Right ventricle myocardium inferior (tissue), 1 donor: Measurements from ENCODE around the gene FYCO1. TPM values are rescaled to one million over a fixed set of nuclear protein-coding genes. Genes with fewer than 3 reads are reported as not detected.

Experiments
- ATAC-seq: fragments of 200-7000 bp; cut with Tn5 transposase; one replicate; pipeline ENCODE4 v1.9.1; 2020; ENCODE audit warnings: mild to moderate bottlenecking, moderate library complexity
- DNase-seq: peaks from one replicate; pipeline ENCODE4 v3.0.0; 2021; ENCODE audit errors: missing footprints
- intact Hi-C: fragments of 100-400 bp; cut with DNase I; formaldehyde crosslinking; loops from one replicate; pipeline ENCODE4 v1.11.0; 2022
- total RNA-seq: library from RNA; stranded (reverse); fragmentation: NEBNext Ultra II Directional; extraction: Animal tissue kit (Norgen Biotek cat#: 25700); gene quantifications from one replicate; pipeline ENCODE4 v1.2.1, GENCODE V29; 2021
- donor health status: DM: no; HTN: yes; CAD: no; lungs with severe emphysema.

FYCO1 gene
- total RNA-seq, 1 donor from 2014 or later, result 107 TPM

- intact Hi-C loops, result no loop called here
- DNase-seq (no peak), ATAC-seq (no peak)
Observed at GRCh38 chr3:45950686-45951600, 44.7 kb downstream of the FYCO1 start.

GRCh38 chr3:45950131-45950530, 45.5 kb downstream of the FYCO1 start:
- DNase-seq, result no peak
- no peak for ATAC-seq

DNA sequence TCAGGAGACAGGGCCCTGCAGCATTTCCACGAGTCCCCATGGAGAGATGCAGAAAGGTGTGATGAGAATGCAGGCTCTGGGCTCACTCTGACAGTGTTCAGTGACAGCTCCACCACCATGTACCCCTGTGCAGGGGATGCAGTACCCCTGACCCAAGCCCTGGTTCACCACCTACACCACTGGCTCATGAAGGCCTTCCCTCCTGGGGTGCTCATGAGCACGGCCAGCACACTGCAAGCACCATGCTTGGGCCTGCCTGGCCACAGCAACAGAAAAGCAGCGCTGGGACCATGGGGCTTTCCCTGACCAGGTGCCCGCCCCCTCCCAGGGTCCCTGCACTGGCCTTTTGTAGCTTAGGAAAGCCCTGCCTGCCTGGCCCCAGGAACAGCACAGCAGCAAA, 46.2 kb downstream of the FYCO1 start:
- no peak for ATAC-seq
- DNase-seq, result no peak
- intact Hi-C loops, result no loop called here

More at GRCh38 chr3:45950131-45950530, 45.5 kb downstream of the FYCO1 start:
- intact Hi-C loops, result no loop called here

- no peak for DNase-seq
- intact Hi-C loops, result no loop called here
- ATAC-seq, result no peak
Observed at GRCh38 chr3:45948881-45949280, 46.7 kb downstream of the FYCO1 start.

DNA sequence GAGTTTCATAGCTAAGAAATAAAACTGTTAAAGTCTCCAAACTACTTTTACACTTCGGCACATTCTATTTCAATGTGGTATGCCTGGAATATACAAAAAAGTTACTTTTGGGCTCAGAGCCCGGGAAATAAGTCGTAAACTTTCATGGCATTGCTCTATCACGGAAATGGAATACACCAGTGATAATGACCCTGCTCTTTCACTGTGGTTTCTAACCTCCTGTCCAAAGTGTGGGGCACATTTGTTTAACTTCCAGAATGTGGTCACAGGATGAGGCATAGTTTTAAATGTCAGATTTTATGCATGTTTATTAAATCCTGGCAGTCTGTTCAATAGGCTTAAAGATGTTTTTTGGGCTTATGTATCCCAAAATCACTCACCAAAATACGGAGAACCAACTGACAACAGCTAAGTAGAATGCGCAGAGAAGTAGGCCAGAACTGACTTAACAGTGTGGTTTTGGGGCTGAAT, 47.3 kb downstream of the FYCO1 start:
- DNase-seq (no peak), ATAC-seq (no peak)
- intact Hi-C loops, result no loop called here

DNA sequence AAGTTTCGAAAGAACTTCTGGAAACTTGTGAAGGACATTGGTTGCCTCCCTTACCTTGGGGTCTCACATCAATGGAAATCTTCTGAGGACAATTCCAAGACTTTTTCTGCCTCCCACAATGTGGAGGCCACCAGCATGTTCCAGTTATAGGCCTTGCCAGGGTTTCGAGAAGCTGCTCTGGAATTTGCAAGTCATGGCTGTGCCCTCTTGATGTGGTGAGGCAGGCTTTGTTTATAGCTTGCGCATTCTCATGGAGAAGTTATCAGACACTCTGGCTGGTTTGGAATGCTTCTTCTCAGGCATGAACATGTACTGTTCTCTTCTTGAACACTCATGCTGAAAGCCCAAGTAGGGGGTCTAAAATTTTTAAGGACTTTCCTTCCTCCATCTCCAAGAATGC, 48.3 kb downstream of the FYCO1 start:
- DNase-seq (no peak), ATAC-seq (no peak)
- intact Hi-C loops, result no loop called here

GRCh38 chr3:45946875-45947274, 48.7 kb downstream of the FYCO1 start:
- no peak for DNase-seq
- ATAC-seq, result no peak
- intact Hi-C loops, result no loop called here

- no peak for DNase-seq
- ATAC-seq, result no peak
- intact Hi-C loops, result no loop called here
Observed at GRCh38 chr3:45946307-45946706, 49.3 kb downstream of the FYCO1 start.

- ATAC-seq, result no peak
- DNase-seq, result no peak
- intact Hi-C loops, result loop anchor here (5.0 kb wide), 1 partner anchor 42 kb away; no protein-coding TSS in a partner anchor
Observed at GRCh38 chr3:45944830-45945620, 50.6 kb downstream of the FYCO1 start.

- DNase-seq (no peak), ATAC-seq (no peak)
- intact Hi-C loops, result loop anchor here (5.0 kb wide), 1 partner anchor 44 kb away; no protein-coding TSS in a partner anchor
Observed at GRCh38 chr3:45943207-45943846, 52.3 kb downstream of the FYCO1 start, which contains the start of gene CXCR6. Gene CXCR6 (plus strand): TSS chr3:45943464. CDS start chr3:45946482, 3,018 bp downstream.

- DNase-seq (no peak), ATAC-seq (no peak)
- intact Hi-C loops, result loop anchor here (5.0 kb wide), 1 partner anchor 45 kb away; no protein-coding TSS in a partner anchor
Observed at GRCh38 chr3:45942051-45942825, 53.4 kb downstream of the FYCO1 start.

DNA sequence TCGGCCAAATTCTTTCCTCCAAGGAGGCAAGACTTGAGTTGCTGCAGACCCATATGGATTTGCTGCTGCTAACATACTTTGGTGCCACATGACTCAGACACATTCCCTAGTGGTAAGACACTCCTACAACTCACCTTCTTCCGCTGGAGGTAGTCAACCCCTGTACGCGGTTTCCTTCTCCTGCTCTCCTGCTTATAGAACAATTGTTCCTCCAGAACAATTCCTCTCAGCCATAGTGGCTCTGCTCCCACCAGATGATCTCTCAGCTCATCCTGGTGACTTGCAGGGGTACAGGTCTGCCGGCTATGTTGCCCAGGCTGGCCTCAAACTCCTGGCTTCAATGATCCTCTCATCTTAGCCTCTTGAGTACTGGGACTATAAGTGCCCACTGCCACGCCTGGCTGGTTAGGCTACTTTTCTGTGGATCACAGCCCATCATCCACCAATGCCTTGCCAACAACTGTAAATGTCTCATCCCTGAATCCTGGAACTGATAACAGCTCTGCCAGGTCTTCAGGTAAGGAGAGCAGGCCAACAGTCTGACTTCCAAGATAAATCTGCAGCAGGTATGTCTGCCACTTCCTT, 54.8 kb downstream of the FYCO1 start:
- ATAC-seq, result no peak
- intact Hi-C loops, result loop anchor here (5.0 kb wide), 1 partner anchor 46 kb away; no protein-coding TSS in a partner anchor
- DNase-seq, result no peak

GRCh38 chr3:45940004-45940780, 55.4 kb downstream of the FYCO1 start:
- intact Hi-C loops, result loop anchor here (5.0 kb wide), 1 partner anchor 47 kb away; no protein-coding TSS in a partner anchor
- DNase-seq (no peak), ATAC-seq (no peak)

DNA sequence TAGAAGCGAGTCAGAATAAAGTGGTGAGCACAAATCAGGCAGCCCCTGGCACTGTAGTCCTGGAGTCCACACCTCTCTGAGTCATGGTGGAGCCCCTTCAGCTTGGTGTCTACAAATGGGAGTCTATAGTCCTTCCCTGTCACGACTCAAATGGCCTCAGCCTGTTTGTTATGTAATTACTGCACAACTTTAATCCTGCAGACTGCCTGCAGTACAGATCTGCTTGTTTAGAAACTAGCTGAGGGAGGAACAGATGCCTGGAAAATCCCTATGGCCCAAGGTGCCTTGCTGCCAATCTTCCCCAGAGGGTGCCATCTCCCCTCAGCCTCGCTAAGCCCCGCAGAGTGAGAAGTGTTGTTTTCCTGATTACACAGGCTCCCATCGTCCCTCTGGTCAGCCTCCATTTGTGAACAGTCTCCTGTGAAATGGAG, 56.3 kb downstream of the FYCO1 start:
- intact Hi-C loops, result no loop called here
- peak; percentile 9 for ATAC-seq
- DNase-seq, result no peak

GRCh38 chr3:45938864-45939263, 56.8 kb downstream of the FYCO1 start:
- intact Hi-C loops, result loop anchor here (1.0 kb wide), 1 partner anchor 140 kb away; no protein-coding TSS in a partner anchor
- ATAC-seq (peak; percentile 74), DNase-seq (peak; percentile 78)

DNA sequence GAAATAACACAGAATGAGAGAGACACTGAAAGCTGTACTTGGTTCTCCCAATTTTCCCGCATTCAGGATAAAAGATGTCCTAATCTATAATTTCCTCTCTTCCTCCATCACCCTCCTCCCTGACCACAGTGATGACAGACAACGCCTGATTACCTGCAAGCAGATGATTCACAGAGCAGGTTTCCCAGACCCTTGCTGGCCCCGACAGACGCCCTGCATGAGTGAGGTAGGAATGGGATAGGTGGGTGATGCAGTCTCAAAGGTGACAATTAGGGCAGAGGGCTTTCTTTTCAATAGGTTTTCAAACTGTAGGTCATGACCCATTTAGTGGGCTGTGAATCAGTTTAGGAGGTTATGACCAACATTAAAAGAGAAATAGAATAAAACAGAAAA, 57.6 kb downstream of the FYCO1 start:
- intact Hi-C loops, result loop anchor here (1.0 kb wide), 1 partner anchor 141 kb away; no protein-coding TSS in a partner anchor
- DNase-seq (no peak), ATAC-seq (no peak)
